ENCODE measurements around the gene NPHP3. TPM values are rescaled to one million over a fixed set of nuclear protein-coding genes. Genes with fewer than 3 reads are reported as not detected.

The NPHP3 gene
- total and polyA plus RNA-seq, 7 donors, result 3.9 to 9.1 (median 6.9) TPM

DNA sequence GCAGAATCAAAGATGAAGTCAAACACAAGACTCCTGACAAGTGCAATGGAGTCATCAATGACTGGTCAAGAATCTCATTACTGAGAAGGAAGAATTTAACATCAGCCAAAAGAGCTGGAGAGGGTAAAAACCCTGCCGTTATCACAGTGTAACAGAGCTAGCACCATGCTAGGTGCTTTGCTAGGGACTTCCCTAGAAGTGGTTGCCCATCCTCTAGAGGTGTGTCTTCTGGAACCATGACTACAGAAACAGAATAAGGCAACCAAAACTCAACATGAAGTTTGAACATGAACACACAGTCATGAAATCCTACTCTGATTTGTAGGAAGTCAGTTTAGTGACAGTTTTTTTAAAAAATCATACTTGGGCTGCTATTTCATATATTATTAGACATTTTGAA is 72.1 kb downstream of the NPHP3 start:
- Histone ChIP-seq H3K4me3 (no peak overlapping the region), H3K9me3 (no peaks in the 10 kb centered on the region), H3K27ac (no peak overlapping the region), H3K36me3 (ENCODE audit: insufficient read depth in 1 of 2, low read depth in 1 of 2) (peaks cover 0 to 4% of the 10 kb centered on the region in 2 donors), H3K27me3 (ENCODE audit: insufficient read depth in 3 of 3, low read length in 2 of 3) (no peaks in the 10 kb centered on the region), H3K4me1 (no peaks in the 10 kb centered on the region)
- intact Hi-C loops (cut with DNase I), result no loop called here
- TF ChIP-seq, protein P1, sequence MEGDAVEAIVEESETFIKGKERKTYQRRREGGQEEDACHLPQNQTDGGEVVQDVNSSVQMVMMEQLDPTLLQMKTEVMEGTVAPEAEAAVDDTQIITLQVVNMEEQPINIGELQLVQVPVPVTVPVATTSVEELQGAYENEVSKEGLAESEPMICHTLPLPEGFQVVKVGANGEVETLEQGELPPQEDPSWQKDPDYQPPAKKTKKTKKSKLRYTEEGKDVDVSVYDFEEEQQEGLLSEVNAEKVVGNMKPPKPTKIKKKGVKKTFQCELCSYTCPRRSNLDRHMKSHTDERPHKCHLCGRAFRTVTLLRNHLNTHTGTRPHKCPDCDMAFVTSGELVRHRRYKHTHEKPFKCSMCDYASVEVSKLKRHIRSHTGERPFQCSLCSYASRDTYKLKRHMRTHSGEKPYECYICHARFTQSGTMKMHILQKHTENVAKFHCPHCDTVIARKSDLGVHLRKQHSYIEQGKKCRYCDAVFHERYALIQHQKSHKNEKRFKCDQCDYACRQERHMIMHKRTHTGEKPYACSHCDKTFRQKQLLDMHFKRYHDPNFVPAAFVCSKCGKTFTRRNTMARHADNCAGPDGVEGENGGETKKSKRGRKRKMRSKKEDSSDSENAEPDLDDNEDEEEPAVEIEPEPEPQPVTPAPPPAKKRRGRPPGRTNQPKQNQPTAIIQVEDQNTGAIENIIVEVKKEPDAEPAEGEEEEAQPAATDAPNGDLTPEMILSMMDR (IDR thresholded peaks at IDR 0.05), result no peak
- DNase-seq, result no peak
- 48 to 96% (median 89%) methylated on average over 1 of the region's 1 CpG for WGBS, 3 donors
- no peak for ATAC-seq

DNA sequence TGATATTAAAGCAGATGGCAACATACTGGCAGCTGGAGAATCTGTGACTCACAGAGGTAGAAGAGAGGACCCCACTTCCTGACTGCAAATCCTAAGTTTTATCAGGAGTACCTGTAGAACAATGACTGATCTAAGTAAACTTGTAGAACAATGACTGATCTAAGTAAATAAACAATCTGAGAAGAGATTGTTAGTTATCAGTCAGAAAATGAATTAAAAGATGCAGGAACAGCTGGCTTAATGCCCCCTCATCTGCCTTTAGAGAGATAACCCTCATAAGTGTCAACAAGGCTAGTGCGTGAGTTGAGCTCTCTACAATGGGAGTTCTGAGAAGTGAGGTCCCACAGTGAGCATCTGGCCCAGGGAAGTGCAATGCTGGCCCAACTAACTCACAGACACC is 77.2 kb downstream of the NPHP3 start:
- intact Hi-C loops (cut with DNase I), result loop anchor here in 1 of 2 donors (10.0 kb wide), 1 partner anchor 290 kb away; no protein-coding TSS in a partner anchor
- Histone ChIP-seq H3K36me3 (ENCODE audit: insufficient read depth in 1 of 2, low read depth in 1 of 2) (peaks cover 0 to 25% of the 10 kb centered on the region in 2 donors), H3K9me3 (no peaks in the 10 kb centered on the region), H3K27ac (no peak overlapping the region), H3K4me1 (no peaks in the 10 kb centered on the region), H3K4me3 (no peak overlapping the region), H3K27me3 (ENCODE audit: insufficient read depth in 3 of 3, low read length in 2 of 3) (no peaks in the 10 kb centered on the region)
- WGBS, 3 donors, result 85 to 100% (median 97%) methylated on average over 1 of the region's 1 CpG
- DNase-seq (no peak), ATAC-seq (no peak)
- TF ChIP-seq, protein P1 (IDR thresholded peaks at IDR 0.05), result no peak

DNA sequence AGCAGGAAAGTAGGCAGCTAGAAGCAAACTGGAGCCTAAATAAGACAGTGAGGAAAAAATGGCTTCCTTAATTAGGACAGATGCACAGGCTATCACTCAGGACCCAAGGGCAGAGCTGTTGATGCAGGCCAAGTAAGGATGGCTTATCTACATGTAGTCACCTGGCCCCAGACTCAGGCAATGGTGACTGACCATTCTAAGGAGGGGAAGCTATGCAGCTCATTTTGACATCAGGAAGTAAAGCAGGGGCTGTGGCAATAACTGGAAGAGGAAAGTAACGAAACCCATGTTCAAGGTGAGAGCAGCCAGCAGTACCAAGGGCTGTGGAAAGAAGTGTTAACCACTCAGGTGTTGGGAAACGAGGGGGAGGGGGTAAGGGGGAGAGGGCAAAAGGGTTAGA is 78.8 kb downstream of the NPHP3 start:
- no peak overlapping the region for H3K4me3 ChIP-seq
- intact Hi-C loops (cut with DNase I), result loop anchor here (2.0 to 10.0 kb wide), 4 partner anchors 106 to 291 kb away; no protein-coding TSS in a partner anchor
- WGBS, 3 donors, result 75 to 82% (median 81%) methylated on average over 2 of the region's 2 CpGs

DNA sequence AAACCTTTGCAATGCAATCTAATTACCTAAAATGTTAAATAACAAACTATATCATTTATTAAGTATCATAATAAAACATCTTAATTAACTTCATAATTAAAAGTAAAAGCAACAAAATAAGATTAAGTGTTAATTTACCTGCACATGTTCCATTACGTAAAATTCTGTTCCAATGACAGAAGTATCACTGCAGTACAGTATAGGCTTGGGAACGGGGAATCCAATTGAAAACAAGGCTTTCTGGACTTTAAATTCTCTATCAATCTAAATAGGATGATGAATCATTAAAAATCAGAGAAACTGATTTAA is 79.7 kb downstream of the NPHP3 start:
- H3K9me3 ChIP-seq, result no peaks in the 10 kb centered on the region
- no peak for ATAC-seq
- no peak for DNase-seq
- 65 to 70% (median 69%) methylated on average over 2 of the region's 2 CpGs for WGBS, 3 donors
- no peaks in the 10 kb centered on the region for H3K27me3 ChIP-seq (ENCODE audit: insufficient read depth in 3 of 3, low read length in 2 of 3)
- TF ChIP-seq, protein P1 (IDR thresholded peaks at IDR 0.05), result no peak
- peaks cover 0 to 50% of the 10 kb centered on the region in 2 donors for H3K36me3 ChIP-seq (ENCODE audit: insufficient read depth in 1 of 2, low read depth in 1 of 2)
- no peak overlapping the region for H3K4me3 ChIP-seq
- H3K4me1 ChIP-seq, result no peaks in the 10 kb centered on the region
- no peak overlapping the region for H3K27ac ChIP-seq
- intact Hi-C loops (cut with DNase I), result loop anchor here (2.0 to 10.0 kb wide), 4 partner anchors 105 to 290 kb away; no protein-coding TSS in a partner anchor

More for the DNA sequence above, 78.8 kb downstream of the NPHP3 start:
- TF ChIP-seq, protein P1 (IDR thresholded peaks at IDR 0.05), result no peak
- DNase-seq (no peak), ATAC-seq (no peak)
- Histone ChIP-seq H3K27me3 (ENCODE audit: insufficient read depth in 3 of 3, low read length in 2 of 3) (no peaks in the 10 kb centered on the region), H3K4me1 (no peaks in the 10 kb centered on the region), H3K27ac (no peak overlapping the region), H3K9me3 (no peaks in the 10 kb centered on the region), H3K36me3 (ENCODE audit: insufficient read depth in 1 of 2, low read depth in 1 of 2) (peaks cover 0 to 41% of the 10 kb centered on the region in 2 donors)

Data from psoas muscle (tissue), 8 donors.